GM08714 (cell line): ENCODE measurements around the gene PPP1R15A.
"Not testable (repeated sequence)": the region's sequence is repeated elsewhere in the genome, so short reads cannot be mapped to it uniquely, and the experiment has no call there.

Source experiments
- H3K4me3 ChIP-seq: fragments of 200-500 bp; sonication (Bioruptor generic); 2 replicates; pipeline ENCODE4 v1.5.1; 2014; ENCODE audit warnings: mild to moderate bottlenecking, low read length, inconsistent platforms
- ZNF274 ChIP-seq: IDR thresholded peaks from 2 replicates; pipeline ENCODE4 v1.6.1; 2012; ENCODE audit warnings: mild to moderate bottlenecking, low read depth, low read length

Gene PPP1R15A

GRCh38 chr19:48906324-48906723 is 34.1 kb downstream of the PPP1R15A start:
- no peak for TF ChIP-seq ZNF274
- H3K4me3 ChIP-seq, result no peak overlapping the region

GRCh38 chr19:48907671-48908070 is 35.5 kb downstream of the PPP1R15A start:
- TF ChIP-seq ZNF274, result no peak
- H3K4me3 ChIP-seq, result no peak overlapping the region

GRCh38 chr19:48909424-48910077 is 37.3 kb downstream of the PPP1R15A start:
- H3K4me3 ChIP-seq, result not testable (repeated sequence)

GRCh38 chr19:48910803-48911202 is 38.6 kb downstream of the PPP1R15A start:
- TF ChIP-seq ZNF274, result no peak

GRCh38 chr19:48913114-48913889 is 41.1 kb downstream of the PPP1R15A start:
- no peak for TF ChIP-seq ZNF274
- no peak overlapping the region for H3K4me3 ChIP-seq

More at GRCh38 chr19:48910803-48911202, 38.6 kb downstream of the PPP1R15A start:
- no peak overlapping the region for H3K4me3 ChIP-seq

- no peak for TF ChIP-seq ZNF274
- no peak overlapping the region for H3K4me3 ChIP-seq
Observed at GRCh38 chr19:48914181-48914580, 42.0 kb downstream of the PPP1R15A start.

GRCh38 chr19:48915757-48916156 is 43.5 kb downstream of the PPP1R15A start:
- H3K4me3 ChIP-seq, result no peak overlapping the region
- TF ChIP-seq ZNF274, result no peak

- H3K4me3 ChIP-seq, result no peak overlapping the region
- no peak for TF ChIP-seq ZNF274
Observed at GRCh38 chr19:48918071-48918470, 45.9 kb downstream of the PPP1R15A start.

GRCh38 chr19:48918801-48919247 is 46.6 kb downstream of the PPP1R15A start:
- no peak for TF ChIP-seq ZNF274
- no peak overlapping the region for H3K4me3 ChIP-seq

- not testable (repeated sequence) for H3K4me3 ChIP-seq
Observed at GRCh38 chr19:48919271-48919670, 47.0 kb downstream of the PPP1R15A start.

- H3K4me3 ChIP-seq, result no peak overlapping the region
- no peak for TF ChIP-seq ZNF274
Observed at GRCh38 chr19:48920949-48921348, 48.7 kb downstream of the PPP1R15A start.

- no peak overlapping the region for H3K4me3 ChIP-seq
- no peak for TF ChIP-seq ZNF274
Observed at GRCh38 chr19:48921721-48922500, 49.7 kb downstream of the PPP1R15A start.

GRCh38 chr19:48922548-48923490 is 50.6 kb downstream of the PPP1R15A start:
- TF ChIP-seq ZNF274, result no peak
- no peak overlapping the region for H3K4me3 ChIP-seq
